ENCODE measurements around the gene HIVEP2.
"Not testable (repeated sequence)": the region's sequence is repeated elsewhere in the genome, so short reads cannot be mapped to it uniquely, and the experiment has no call there.

HIVEP2 gene, protein sequence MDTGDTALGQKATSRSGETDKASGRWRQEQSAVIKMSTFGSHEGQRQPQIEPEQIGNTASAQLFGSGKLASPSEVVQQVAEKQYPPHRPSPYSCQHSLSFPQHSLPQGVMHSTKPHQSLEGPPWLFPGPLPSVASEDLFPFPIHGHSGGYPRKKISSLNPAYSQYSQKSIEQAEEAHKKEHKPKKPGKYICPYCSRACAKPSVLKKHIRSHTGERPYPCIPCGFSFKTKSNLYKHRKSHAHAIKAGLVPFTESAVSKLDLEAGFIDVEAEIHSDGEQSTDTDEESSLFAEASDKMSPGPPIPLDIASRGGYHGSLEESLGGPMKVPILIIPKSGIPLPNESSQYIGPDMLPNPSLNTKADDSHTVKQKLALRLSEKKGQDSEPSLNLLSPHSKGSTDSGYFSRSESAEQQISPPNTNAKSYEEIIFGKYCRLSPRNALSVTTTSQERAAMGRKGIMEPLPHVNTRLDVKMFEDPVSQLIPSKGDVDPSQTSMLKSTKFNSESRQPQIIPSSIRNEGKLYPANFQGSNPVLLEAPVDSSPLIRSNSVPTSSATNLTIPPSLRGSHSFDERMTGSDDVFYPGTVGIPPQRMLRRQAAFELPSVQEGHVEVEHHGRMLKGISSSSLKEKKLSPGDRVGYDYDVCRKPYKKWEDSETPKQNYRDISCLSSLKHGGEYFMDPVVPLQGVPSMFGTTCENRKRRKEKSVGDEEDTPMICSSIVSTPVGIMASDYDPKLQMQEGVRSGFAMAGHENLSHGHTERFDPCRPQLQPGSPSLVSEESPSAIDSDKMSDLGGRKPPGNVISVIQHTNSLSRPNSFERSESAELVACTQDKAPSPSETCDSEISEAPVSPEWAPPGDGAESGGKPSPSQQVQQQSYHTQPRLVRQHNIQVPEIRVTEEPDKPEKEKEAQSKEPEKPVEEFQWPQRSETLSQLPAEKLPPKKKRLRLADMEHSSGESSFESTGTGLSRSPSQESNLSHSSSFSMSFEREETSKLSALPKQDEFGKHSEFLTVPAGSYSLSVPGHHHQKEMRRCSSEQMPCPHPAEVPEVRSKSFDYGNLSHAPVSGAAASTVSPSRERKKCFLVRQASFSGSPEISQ (N-terminal part only)

DNA sequence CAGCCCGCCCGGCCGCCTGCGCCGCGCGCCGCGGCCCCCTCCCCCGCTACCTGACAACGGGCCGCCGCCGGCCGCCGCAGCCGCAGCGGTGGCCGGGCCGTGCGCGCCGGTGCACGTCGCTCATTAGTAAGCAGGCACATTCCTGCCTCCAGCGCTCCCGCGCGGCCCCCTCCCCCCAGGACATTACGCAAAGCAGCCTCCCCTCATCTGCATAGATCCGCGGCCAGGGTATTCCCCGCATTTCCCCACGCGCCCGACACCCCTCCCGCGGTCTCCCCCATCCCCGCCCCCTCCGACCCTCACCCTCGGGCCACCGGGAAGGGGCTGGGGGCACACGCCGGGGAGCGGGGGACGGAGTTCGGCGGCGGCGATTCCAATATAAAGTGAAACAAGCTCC lies at the start of gene HIVEP2:
HIVEP2 (minus strand) TSS at position 128 of the 397 bp plus-strand sequence. CDS start 170,438 bp downstream, outside the sequence.
- peak; percentile 72 for DNase-seq (ENCODE audit: low read depth)

DNA sequence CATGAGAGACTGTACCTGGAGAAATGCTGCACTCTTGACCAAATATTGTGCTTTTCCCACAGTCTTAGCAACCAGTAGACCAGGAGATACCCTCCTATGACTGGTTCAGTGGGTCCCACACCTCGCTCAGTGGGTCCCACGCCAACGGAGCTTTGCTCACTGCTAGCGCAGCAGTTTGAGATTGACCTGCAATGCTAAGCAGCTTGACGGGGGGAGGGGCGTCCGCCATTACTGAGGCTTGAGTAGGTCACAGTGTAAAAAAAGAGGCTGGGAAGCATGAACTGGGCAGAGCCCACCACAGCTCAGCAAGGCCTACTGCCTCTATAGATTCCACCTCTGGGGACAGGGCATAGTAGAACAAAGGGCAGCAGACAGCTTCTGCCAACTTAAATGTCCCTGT lies 49.0 kb upstream of the HIVEP2 start:
- DNase-seq (ENCODE audit: low read depth), result no peak

DNA sequence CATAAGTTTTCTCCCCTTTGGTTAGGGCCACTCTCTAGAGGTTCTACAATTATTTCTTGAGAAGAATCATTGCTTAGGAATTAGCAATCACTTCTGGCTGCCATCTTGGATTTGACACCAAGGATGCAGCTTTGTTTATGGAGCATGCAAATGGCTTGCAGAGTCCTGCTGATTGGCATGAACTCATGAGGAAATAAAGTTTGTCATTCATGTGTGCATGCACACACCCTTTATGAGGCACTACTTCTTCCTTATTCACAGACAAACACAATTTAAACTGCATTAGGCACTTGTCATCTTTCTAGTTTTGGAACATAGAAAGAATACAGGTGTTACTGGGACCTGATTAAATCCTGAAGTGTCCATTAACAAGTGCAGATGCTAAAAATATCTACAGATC lies 42.5 kb upstream of the HIVEP2 start:
- no peak for DNase-seq (ENCODE audit: low read depth)

DNA sequence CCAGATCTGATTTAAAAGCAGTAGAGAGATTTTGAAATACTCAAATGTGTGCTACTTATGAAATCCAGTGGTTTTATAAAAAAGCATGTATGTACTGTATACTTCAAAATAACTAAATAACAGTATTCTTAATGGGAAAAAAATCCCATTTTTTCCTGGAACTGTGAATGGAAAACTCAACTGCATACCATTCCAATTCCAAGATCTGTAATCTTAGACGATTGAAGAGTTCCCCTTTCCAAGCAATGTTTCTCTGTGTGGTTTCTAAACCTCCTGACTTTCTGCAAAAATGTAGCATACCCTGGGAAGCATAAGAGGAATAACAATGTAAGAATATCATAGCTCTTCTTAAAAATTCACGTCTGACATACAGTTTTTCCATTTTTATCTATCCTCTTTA lies 40.3 kb upstream of the HIVEP2 start:
- DNase-seq (ENCODE audit: low read depth), result no peak

DNA sequence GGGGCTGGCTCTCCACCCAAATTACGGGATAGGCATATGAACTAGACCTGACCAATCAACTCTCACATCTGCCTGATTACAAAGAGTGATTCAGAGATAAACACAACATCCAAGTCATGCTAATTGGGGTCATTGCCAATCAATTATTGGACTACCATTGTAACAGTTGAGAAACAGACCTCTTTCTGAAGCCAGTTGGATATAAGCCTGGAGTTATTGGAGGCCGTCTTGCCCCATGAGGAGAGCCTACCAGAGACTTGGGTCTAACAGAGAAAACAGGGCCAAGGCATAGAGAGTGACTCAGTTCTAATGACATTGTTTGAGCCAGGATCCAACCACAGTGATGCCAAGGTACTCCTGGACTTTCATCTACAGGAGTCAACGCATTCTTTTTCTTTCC lies 39.4 kb upstream of the HIVEP2 start:
- DNase-seq (ENCODE audit: low read depth), result no peak

DNA sequence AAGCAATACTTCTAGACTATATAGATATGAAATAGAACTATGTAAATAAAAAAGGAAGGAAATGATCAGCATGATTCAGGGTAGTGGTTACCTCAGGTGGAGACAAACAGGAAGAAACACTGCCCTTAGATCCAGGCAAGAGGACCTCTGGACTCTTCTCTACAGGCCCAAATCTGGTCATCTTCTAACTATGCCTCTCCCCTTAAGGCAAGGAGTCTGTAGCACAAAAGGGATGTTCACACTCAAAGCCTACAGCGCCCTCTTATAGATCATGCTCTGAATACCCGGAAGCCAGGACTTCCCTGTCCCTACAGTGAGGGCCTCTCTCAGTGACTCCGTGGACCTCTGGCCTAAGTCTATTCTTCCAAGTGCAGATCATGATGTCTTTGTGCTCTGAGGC lies 30.4 kb upstream of the HIVEP2 start:
- no peak for DNase-seq (ENCODE audit: low read depth)

DNA sequence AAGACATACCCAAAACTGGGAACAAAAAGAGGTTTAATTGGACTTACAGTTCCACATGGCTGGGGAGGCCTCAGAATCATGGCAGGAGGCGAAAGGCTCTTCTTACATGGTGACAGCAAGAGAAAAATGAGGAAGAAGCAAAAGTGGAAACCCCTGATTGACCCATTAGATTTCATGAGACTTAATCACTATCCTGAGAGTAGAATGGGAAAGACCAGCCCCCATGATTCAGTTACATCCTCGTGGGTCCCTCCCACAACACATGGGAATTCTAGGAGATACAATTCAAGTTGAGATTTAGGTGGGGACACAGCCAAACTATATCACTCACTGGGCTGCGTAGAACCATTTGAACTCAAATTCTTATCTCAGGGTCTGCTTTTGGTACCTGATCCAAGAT lies 26.0 kb upstream of the HIVEP2 start:
- DNase-seq (ENCODE audit: low read depth), result not testable (repeated sequence)

DNA sequence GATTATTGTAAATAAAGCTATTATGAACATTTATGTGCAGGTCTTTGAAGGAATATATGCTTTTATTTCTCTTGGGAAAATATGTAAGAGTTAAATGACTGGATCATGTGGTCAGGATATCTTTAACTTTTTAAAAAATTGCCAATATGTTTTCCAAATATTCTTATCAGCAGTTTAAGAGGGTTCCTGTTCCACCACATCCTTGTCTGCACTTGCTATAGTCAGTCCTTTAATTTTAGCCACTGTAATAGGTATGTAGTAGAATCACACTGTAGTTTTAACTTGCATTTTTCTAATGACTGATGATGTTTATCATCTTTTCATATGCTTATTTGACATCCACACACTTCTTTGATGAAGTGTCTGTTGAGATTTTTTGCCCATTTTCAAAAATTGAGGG lies 23.6 kb upstream of the HIVEP2 start:
- DNase-seq (ENCODE audit: low read depth), result no peak

DNA sequence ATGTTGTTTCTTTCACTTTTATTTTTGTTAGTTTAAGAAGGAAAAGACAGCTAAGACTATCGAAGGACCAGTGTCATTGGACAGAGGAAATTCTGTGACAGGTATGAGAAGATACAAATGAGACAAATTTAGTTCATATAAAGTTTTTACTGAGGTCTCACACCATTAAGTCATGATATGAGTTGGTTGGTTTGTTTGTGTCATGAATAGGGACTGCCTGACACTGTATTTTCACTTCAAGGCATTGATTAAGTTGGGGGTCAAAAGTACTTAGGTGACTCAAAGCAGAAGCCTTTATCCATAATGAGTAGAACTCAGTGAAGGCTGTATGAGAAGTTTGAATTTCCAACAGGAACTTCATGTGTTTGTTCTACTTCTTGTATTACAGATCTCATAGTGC lies 21.3 kb upstream of the HIVEP2 start:
- no peak for DNase-seq (ENCODE audit: low read depth)

DNA sequence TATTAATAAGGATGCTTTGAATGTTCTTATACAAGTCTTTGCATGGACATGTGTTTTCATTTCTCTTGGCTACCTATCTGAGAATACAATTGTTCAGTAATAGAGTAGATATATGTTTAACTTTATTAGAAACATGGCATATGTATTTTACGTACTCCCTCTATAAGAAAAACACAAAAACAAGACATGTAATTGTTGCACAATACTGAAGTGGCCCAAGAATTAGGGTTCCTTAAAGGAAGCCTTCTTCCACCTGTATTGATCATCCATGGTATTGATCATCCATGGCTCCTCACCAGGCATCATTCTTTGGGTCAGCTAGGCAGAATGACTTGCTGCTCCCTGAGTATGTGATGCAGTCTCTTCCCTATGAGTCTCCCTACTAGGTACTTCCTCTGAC lies 20.2 kb upstream of the HIVEP2 start:
- no peak for DNase-seq (ENCODE audit: low read depth)

DNA sequence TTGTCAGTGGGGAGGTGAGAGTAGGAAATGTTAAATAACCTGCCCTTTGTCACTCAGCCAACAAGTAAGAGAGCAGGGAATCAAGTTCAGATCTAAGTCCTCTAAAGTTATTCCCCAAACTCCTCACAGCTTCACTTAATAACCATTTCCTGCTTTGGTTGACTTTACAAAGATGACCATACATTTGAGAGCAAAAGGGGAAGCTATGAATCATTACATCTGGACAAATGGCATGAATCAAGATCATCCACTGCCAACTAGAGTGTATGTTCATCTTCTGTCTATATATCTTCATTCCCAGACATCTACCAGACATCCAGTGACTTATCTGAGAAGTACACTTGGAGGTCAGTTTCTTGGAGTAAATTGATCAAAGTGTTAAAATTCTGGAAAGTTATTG lies 15.1 kb upstream of the HIVEP2 start:
- no peak for DNase-seq (ENCODE audit: low read depth)

DNA sequence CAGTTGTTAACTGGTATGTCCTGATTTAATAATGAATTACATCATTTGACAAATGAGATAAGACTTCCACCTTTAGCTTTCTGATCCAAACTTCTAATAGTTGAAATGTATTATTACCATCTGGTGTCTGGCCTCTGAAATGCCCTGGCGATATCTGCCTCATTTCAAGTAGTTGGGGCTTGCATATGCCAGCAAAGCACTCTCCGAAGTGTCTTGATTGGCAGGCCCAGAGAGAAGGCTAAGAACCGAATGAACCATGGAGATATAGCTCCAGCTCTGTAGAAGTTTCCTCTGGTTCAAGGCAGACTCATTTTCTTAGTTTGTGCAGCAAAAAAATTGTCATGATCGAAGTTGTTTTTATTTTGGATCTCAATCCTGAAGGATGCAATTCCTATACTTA lies 13.4 kb upstream of the HIVEP2 start:
- no peak for DNase-seq (ENCODE audit: low read depth)

DNA sequence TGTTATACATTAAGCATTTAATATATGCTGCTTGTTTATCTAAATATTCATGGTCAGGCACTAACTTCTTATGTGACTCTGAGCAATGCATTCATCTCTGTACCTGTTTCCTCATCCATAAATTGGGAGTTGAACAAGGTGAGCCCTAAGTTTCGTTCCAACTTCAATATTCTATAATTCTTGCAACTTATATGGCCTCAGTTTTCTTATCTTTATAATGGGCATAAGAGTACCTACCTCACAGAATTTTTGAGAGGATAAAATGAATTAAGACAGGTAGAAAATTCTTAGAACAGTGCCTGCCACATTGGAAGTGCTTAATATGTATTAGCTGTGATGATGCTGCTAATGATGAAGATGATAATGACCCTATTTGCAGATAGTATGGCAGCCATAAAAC lies 11.8 kb upstream of the HIVEP2 start:
- no peak for DNase-seq (ENCODE audit: low read depth)

DNA sequence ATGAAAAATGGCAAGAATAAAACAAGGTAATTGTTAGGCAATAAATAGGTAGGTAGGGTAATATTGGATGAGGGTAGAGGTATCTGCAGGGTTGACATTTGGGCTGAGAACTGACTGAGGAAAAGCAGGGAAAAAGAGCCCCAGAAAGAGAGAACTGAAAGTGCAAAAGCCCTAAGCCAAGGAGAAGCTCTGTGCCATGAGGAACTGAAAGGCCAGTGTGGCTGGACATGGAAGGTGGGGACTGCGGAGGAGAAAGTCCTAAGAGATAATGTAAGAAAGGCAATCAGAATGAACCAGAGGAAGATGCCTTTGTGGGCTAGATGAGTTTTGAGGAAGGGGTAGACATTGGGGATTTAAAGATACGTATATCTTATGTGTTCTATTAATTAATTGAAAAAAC lies 9.9 kb upstream of the HIVEP2 start:
- no peak for DNase-seq (ENCODE audit: low read depth)

DNA sequence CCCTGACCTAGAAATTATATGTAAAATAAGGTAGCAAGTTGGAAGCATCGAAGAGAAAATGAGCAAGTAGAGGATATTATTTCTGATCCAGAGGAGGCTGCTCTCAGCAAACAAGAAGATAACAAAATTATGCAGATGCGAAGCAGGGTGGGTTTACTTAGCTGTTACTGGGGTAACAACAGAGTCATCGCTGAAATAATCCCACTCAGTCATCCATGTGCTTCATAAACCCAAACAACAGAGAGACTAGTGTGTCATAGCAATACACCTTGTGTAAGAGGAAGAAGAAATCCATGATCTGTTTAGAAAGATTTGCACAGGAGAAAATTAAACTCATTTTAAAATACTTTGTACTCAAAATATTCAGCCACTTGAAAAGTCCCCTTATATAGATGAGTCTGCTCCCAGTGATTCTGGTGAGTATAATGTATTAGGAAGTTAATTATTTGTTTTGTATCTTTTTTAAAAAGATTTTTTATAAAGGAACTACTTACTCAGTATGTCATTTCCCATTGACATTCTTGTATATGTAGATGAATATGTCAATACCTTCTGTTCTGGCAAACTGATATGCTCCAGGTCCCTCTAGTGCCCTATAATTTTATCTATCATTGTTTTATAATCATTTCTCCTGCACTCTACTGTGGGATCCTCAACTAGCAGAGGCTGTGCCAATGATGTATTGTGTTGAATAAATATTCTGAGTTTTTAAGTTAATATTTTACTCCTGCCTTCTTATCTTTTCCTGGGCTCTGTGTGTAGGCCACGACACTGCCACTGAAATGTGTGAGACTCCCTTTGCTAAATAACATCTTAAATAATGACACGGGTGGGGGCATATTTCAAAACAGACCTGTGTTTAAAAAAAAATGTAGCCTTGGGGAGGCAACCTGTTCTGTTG lies 8.6 kb upstream of the HIVEP2 start:
- no peak for DNase-seq (ENCODE audit: low read depth)

DNA sequence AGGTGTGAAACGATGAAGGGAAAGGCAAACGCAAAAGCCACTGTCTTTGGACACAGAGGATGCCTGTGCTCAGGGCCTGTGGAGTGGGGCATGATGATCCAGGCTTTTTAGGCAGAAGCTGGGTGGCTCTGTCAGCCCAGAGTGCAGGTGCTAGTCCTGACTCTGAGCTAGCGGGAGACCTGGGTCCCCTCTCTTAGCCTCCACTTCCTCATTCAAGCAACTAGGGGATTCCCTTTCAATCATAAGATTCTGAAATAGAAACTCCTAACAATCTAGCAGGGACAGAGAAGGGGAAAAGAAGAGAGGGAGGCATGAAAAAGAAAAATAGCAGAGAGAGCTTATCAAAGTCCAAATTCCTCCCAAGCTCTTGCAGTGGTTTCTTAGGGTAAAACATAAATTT lies 7.6 kb upstream of the HIVEP2 start:
- no peak for DNase-seq (ENCODE audit: low read depth)

DNA sequence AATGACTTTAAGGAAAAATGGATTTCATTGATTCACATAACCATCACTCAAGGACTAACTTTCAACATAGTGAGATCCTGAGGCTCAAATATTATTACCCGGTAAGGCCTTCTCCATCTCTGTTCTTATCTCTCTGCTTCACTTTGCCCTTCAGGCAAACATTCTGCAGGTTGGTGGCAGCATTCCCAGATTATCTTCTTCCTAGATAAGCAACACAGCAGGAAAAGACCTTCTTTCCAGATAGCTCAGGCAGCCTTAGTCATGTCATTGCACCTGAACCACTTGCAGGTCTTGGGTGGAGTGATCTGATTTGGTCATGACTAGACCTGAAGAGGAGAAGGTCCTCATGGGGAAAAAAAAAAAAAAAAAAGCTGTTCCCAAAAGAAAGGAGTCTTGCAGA lies 5.3 kb upstream of the HIVEP2 start:
- no peak for DNase-seq (ENCODE audit: low read depth)

DNA sequence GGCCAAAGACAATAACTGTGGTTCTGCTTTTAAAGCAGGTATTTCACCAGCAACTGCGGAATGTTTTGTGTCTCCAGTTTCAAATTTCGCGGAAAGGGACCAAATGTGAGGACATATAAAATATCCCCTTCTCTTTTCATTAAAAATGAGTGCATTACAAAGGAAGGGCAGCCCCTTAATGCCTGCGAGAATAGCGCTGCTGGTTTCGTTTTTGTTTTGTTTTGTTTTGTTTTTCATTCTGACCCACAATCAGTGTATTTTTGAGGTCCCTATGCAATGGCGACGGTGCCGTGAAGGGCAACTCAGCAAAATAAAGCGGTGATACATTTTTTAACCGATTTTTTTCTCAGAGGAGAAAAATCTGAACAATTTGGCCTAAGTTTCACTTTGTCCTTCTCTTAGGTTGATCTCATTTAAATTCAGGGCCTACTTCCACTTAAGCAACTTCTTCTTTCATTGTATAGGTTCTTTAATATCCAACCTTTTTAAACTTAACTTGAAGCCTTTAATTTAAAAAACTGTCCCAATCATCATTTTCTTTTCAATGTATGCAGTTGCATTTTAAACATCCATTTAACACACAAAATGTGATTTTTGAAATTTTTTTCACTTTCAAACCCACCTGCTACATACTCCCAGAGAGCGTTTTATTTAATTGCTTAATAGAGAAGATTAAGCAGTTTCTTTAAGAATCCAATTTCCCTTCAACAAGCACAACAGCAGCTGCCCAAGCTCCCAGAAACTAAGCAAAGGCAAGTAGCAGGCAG lies 2.9 kb upstream of the HIVEP2 start:
- no peak for DNase-seq (ENCODE audit: low read depth)

DNA sequence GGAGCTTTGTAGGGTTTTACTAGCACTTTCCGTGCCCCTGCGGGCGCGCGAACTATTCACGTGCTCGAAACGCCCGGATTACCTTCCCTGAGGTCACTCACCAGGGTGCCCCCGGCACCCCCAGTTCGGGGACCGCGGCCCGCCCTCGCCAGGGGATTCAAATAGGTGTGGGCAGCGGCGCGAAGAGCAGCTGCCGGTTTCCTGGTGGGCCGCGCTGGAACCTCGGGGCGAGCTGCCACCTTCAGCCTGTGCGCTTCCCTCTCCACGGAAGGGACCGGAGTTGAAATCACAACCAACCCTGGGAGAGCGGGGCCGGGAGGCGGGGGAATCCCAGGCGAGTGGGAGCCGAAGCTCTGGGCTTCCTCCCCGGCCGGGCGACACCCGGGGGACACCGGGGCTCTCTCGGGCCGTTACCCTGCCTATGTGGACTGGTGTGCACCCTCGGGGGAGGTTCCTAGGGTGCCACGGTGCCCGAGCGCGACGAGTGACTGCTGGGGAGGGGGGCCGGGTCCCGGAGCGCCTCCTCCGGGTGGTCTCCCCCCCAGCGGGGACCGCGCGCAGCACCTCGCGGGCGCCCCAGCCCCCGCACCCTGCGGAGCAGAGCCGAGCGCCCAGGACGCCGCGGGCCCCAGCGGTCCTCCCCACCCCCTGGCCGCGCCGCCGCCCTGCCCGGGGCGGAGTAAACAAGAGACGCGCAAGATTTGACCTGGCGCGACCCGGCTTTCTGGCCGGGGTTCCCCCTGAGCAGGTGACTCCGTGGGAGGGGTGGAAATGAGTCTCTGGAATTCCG lies 2.1 kb upstream of the HIVEP2 start:
- peak; percentile 39 for DNase-seq (ENCODE audit: low read depth)
